SW 1271 (cell line): ENCODE data around the gene PDE3B.

Experiments used
- DNase-seq, 2 experiments: peaks; one replicate each; lab custom pipeline; 2025; lab: John Stamatoyannopoulos, UW

Gene PDE3B

DNA sequence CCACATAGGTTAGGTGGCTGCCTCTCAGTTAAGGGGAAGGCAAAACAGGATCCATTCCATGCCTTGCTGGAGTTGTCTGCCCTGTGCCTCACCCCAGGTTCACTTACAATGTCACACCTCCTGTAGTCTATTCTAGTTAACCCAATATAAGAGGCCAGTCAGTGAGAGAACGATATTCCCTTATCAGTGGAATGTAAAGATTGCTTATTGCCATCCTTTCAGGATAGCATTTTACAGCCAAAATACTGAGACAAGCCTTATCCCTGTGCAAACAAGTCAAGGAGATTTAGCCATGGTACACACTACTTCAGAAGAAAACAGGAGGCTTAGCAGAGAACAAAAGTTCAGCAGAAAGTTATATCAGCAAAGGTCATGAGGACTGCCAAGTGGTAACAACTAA is 242.9 kb downstream of the PDE3B start:
- no peak for DNase-seq

DNA sequence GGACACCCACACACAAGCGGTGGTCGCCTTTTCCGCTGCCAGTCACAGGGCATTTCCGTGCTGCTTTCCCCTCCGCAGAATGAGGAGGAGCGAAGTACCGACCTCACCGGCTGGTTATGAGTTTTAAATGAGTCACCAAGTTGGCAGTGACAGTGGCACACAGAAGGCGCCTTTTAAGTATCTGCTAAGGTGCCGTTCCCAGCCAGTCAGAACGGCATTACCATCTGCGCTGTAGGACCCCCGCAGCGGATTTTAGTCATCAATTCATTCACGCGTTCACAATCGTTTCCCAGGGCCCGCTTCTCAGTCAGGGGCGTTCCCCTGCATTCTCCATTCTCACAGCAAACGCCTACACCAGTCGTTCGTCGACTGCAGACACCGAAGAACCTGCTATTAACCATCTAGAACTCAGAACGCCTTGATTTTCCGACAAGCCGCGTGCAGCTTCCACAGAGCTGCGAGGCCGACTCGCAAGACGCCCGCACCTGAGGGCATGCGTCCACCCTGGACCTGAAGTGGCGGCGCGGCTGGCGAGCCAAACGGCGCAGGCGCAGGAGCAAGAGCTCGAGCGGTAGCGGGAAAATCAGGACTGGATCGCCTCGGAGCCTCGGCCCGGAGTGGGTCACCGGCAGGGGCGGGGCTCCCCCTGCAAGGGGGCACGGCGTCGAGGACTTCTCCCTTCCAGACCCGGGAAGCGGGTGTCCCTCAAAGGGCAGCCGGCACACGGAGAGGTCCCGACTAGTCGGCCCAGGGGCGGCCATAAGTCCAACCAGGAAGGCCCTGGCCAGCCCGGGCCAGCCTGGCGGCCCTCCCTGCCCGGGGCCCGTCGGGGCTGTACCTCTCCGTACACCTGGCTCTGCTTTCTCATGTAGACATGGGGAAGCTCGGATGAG is 247.8 kb downstream of the PDE3B start:
- DNase-seq: peak; percentile 66 to 86

- DNase-seq: peak; percentile 96 to 97
These were observed 248.5 kb downstream of the PDE3B start, which contains the start of gene CYP2R1 for GRCh38 chr11:14892036-14892556. TSS of gene CYP2R1 (minus strand) at chr11:14892231. CDS start at chr11:14892205, 26 bp downstream.

DNA sequence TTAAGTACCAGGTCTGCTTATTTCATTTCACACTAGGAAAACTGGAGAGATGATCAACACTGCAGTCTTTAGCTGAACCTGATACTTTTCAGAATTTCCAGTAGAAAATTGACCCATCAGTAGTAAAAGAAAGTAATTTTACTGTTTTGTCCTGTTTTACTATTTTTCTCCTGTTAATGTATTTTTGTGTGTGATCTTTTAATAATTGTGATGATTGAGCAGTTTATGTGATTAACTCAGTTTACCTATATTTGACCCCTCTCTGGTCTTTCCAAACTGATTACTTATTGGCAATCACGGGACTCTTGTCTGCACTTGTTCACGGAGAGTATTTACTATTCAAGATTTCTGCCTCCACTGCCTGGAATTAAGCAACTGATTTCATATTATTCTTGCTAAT is 249.0 kb downstream of the PDE3B start:
- DNase-seq: no peak

DNA sequence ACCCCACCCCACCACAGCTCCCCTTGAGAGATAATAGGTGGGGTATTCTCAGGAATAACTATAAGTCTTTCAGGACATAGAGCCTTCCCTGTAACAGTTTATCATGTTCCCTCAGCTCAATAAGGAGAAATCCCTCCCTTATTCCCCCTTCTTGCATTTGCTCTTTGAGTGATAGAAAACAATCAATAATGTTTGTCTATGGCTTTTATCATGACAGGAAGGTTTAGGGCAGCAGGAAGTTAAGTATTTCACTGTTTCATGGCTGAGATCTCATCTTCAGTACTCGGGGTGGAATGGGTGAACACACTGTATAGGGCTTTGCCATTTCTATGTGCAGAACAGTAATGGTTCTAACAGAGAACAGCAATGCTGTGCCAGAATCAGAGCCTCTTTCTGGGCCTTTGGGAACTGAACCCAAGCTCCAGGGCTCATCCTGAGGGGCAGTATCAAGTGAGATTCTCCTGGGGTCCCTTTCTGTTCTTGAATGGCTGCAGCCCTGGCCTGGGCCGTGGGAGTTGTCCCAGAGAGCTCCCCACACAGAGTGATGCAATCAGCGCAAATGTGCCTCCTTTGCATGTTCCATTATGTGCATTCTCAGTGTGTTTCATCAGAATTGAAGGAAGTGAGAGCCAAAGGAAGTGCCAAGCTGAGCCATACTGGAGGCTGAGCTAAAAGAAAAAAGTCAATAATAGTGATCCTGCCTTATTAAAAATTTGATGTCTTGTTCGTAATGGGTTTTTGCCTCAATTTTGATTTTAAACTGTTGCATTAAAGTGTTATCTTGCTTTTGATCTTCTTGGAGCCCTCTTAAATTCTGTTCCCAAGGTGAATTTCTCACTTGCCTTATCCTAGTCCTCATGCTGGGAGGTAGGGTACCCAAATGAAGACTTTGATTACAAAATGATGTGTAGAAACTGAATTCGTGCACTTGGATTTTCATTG is 251.3 kb downstream of the PDE3B start:
- DNase-seq: no peak

DNA sequence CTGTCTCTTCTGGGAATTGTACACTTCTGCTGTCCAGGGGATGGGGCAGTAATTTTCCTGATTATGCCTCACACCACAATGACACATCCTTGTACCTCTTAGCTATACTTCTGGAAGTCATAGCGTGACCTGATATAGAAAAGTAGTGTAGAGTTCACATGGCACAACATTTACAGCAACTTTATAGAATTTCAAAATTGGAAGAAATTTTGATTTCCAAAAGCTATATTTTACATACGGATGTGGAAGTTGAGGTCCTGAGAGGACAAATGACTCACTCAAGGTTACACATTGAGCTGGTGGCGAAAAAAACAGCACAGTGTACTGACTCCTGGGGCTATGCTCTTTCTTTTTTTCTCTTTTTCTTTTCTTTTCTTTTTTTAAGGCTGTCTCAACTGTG is 254.8 kb downstream of the PDE3B start:
- DNase-seq: no peak

DNA sequence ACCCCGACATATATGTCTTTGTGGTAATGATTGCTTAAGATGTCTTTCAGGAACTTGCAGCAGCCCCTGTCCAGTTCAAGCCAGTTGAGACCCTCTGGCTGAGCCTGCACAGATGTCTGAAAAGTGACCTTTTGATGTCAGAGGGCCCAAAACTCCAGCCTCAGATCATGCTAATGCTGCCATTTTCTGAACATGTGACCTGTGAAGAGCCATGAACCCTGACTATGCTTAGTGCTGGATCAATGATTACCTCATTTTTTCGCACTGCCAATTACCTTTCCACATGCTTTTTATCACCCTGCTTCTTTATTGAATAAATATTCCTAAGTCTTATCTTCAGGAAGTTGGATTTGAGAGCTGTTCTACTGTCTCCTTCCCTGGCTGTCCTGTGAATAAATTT is 255.3 kb downstream of the PDE3B start:
- DNase-seq: no peak

DNA sequence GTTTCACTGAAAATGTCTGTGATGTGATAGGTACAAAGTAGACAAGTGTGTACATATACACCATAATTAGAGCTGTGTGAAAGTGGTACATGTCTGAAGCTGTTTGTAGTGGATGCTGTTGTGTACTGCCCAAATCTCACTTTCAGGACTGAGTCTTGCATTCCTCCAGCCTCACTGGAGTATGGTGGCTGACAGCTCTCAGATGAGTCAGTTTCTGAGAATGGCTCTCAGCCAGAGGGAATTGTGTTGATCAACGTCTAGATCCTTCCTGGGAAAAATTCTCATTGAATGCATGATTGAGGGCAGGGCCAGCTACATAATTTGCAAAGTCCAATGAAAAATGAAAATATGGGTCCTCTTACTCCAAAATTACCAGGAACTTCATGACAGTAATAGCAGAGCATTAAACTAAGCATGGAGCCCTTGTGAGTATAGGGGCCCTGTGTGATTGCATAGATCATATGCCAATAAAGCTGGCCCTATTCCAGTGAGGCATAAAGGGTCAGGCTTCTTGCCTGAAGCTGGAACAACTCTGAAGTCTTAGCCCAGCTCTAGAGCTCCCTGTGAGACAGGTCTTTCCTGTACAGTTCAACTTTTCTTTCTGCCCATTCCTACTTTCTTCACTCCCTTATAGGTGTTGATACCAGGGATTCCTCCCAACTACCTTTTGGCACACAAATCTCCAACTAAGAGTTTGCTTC is 259.2 kb downstream of the PDE3B start:
- DNase-seq: peak; percentile 13 to 15

GRCh38 chr11:14904745-14905103 is 261.1 kb downstream of the PDE3B start:
- DNase-seq: no peak

- DNase-seq: no peak
These were observed 261.8 kb downstream of the PDE3B start for GRCh38 chr11:14905104-14906033.

DNA sequence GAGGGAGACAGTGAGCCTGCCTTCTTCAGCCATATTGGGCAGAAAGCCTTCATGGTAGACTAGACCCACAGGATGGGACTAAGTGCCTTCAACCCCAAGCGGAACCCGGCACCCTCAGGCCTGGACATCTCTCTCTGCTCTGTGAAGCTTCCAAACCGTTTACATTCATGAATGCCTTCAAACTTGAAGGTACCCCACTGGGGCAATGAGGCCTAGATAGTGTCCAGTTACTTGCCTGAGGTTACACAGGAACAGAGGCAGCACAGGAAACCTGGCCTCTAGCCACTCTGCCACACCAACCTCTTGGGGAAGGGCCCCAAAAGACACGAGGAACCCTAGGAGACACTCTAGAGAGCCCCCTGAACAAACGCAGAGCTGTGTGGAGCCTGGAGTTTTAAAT is 263.0 kb downstream of the PDE3B start:
- no peak for DNase-seq

- DNase-seq: no peak
These were observed 263.4 kb downstream of the PDE3B start for GRCh38 chr11:14906993-14907392.

GRCh38 chr11:14907411-14908213 is 264.0 kb downstream of the PDE3B start:
- DNase-seq: peak in 1 of 2 experiments; percentile 16

DNA sequence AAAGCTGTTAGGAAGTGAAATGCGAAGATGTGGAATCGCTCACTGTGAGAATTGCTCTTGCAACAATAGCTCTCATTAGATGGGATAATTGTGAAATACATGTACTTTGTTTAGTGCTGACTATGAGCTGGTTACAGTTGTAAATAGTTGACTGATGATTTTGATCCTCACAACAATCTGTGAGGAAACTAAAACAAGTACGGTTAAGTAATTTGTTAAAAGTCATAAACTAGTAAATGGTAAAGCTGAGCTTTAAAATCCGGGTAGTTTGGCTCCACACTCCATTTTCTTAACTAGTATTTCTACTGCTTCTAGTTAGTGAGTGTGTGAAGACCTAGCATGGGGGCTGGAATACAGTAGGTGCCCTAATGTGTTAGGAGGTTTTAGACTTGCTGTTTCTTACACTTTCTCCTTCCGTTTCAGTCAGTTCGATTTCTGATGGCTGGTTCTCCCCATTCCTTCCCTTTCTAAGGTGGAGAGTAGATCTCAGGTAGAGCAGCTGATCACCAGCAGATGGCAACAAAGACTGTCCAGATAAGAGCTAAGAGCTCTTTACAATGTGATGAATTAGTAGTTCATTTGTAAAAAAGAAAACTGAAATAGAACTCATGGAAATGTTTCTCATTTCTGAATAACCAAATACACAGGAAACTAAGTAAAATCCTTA is 264.7 kb downstream of the PDE3B start:
- DNase-seq: peak in 1 of 2 experiments; percentile 62

DNA sequence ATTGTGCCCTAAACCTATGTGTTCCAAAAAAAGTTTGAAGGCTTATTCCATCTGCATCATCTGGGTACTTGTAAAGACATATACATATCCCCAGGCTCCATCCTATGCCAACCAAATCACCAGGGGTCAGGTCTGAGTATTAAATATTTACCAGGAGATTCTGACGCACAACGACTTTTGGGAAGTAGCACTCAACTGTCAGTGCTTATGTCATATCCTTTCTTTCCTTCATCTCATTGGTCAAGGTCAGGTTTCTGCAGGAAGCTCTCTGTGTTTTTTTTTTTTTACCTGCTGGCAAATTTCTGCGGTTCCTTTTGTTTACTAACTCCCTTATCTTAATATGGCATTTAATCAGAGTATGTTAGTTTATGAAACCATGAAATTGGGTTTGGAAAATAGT is 270.9 kb downstream of the PDE3B start:
- DNase-seq: no peak

- DNase-seq: no peak
These were observed 272.8 kb downstream of the PDE3B start for GRCh38 chr11:14916403-14916802.
